ENCODE measurements around the gene ACP2. TPM values are rescaled to one million over a fixed set of nuclear protein-coding genes. Genes with fewer than 3 reads are reported as not detected.

The ACP2 gene, protein sequence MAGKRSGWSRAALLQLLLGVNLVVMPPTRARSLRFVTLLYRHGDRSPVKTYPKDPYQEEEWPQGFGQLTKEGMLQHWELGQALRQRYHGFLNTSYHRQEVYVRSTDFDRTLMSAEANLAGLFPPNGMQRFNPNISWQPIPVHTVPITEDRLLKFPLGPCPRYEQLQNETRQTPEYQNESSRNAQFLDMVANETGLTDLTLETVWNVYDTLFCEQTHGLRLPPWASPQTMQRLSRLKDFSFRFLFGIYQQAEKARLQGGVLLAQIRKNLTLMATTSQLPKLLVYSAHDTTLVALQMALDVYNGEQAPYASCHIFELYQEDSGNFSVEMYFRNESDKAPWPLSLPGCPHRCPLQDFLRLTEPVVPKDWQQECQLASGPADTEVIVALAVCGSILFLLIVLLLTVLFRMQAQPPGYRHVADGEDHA
- total RNA-seq = 1 to 10 TPM; 8.0 to 9.3 TPM

DNA sequence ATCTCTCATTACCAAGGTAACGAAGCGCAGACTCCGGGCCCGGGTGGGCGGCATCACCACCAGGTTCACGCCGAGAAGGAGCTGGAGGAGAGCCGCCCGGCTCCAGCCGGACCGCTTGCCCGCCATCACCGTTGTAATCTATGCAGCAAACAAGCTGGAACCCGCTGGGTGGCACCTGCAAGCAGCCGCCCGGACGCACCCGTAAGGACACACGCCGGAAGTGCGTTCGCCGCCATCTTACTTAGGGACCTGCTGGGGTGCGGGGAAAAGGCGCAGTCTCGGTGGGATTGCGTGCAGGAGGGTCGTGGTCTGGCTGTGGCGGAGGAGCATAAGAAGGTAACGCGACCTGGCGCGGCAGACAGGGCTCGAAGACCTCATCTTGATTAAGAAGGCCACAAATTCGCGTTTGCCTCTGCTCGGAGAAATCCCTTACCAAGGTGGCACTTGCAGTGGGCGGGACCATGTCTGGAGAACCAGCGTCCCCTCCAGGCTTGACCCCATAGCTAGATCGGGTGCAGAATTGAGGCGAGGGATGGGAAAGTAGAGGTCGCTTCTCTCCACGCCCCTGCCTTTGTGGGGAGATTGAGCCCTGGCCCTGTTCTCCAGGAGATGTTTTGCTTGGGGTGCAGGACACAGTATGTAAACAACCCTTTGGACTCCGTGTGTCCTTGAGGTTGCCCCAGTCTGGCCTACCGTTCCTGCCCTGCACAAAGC is at the start of gene ACP2:
Gene ACP2 (minus strand): TSS at position 151 of the 714 bp plus-strand sequence. CDS start 25 bp downstream, at position 126.
- CTCF ChIA-PET = interaction anchor here (0.6 to 3.1 kb wide), 14 partner anchors 10 to 331 kb away, joined by 3 to 23 read pairs (median 5); partner anchors contain the start of genes ARFGAP2 and NR1H3
- Mint-ChIP-seq H3K4me1 (ENCODE audit: low read depth) (peaks cover 24% of the 10 kb centered on the region), H3K9me3 (no peaks in the 10 kb centered on the region), H3K27me3 (ENCODE audit: low read depth) (no peaks in the 10 kb centered on the region), H3K4me3 (peak within 1 kb of the TSS; percentile 99), H3K36me3 (ENCODE audit: low read depth) (peaks cover 11% of the 10 kb centered on the region), H3K27ac (peak within 1 kb of the TSS; percentile 97)
- intact Hi-C loops (cut with micrococcal nuclease) = loop anchor here (1.0 kb wide), 6 partner anchors 20 to 313 kb away; partner anchors contain the start of genes CELF1, CSTPP1, DDB2 and SLC39A13
- DNase-seq = peak; percentile 94

DNA sequence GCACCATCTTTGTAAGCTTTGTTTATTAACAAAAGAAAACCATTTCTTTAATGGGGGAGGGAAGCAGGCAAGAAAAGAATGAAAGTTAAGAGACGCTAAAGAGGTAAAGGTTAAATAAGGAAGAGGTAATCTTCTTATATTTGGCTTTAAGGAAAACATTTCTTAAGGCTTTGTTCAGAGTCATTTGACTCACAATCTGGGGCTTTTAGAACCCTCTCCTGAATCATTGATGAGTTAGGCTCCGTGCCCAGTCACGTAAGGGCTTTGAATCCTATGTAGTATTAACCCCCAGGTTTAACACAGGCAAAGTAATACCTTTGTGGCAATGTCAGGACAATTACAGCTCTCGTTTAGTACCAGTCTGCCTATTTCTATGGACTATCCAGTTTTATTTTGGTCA is 47.4 kb upstream of the ACP2 start:
- no peak for DNase-seq
- peaks cover 1% of the 10 kb centered on the region for H3K9me3 Mint-ChIP-seq
- H3K4me1 Mint-ChIP-seq (ENCODE audit: low read depth) = no peaks in the 10 kb centered on the region
- no peaks in the 10 kb centered on the region for H3K27me3 Mint-ChIP-seq (ENCODE audit: low read depth)
- CTCF ChIA-PET = interaction anchor here (0.9 to 2.1 kb wide), 2 partner anchors 25 to 78 kb away, joined by 4 to 5 read pairs; no protein-coding TSS in a partner anchor
- H3K36me3 Mint-ChIP-seq (ENCODE audit: low read depth) = peaks cover 36% of the 10 kb centered on the region
- intact Hi-C loops (cut with micrococcal nuclease) = no loop called here
- no peak overlapping the region for H3K4me3 Mint-ChIP-seq
- no peak overlapping the region for H3K27ac Mint-ChIP-seq

DNA sequence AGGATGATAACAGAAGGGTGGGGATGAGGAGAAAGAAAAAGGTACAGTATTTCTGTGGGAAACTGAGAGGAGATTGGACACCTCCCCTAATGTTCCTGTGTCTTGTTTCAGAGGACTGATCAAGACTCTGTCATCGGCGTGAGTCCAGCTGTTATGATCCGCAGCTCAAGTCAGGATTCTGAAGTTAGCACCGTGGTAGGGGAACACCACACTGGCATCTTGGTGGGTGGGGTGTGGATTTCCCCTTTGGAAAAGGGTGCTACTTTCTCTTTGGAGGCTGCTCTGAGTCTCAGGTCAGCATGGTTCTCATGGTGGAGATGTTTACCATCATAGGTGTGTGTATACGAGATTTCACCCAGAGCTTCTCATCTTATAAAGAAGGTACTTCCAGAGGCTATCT is 46.8 kb upstream of the ACP2 start:
- intact Hi-C loops (cut with micrococcal nuclease) = no loop called here
- CTCF ChIA-PET = interaction anchor here (0.9 to 2.1 kb wide), 2 partner anchors 24 to 79 kb away, joined by 4 to 5 read pairs; no protein-coding TSS in a partner anchor

DNA sequence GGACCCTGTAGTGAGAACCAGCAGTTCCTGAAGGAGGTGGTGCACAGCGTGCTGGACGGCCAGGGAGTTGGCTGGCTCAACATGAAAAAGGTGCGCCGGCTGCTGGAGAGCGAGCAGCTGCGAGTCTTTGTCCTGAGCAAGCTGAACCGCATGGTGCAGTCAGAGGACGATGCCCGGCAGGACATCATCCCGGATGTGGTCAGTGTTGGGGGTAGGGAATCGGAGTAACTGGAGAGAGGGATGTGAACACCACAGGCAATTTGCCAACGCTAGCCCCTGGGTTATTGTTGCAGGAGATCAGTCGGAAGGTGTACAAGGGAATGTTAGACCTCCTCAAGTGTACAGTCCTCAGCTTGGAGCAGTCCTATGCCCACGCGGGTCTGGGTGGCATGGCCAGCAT is 41.2 kb upstream of the ACP2 start:
- Mint-ChIP-seq H3K27ac (no peak overlapping the region), H3K36me3 (ENCODE audit: low read depth) (peaks cover 17% of the 10 kb centered on the region), H3K4me1 (ENCODE audit: low read depth) (no peaks in the 10 kb centered on the region), H3K4me3 (no peak overlapping the region), H3K9me3 (no peaks in the 10 kb centered on the region), H3K27me3 (ENCODE audit: low read depth) (no peaks in the 10 kb centered on the region)
- DNase-seq = no peak
- CTCF ChIA-PET = interaction anchor here (1.7 kb wide), 1 partner anchor 9 kb away, joined by 4 read pairs; no protein-coding TSS in a partner anchor
- intact Hi-C loops (cut with micrococcal nuclease) = no loop called here

More for the DNA sequence above, 46.8 kb upstream of the ACP2 start:
- no peaks in the 10 kb centered on the region for H3K4me1 Mint-ChIP-seq (ENCODE audit: low read depth)
- peaks cover 32% of the 10 kb centered on the region for H3K36me3 Mint-ChIP-seq (ENCODE audit: low read depth)
- H3K4me3 Mint-ChIP-seq = no peak overlapping the region
- no peaks in the 10 kb centered on the region for H3K27me3 Mint-ChIP-seq (ENCODE audit: low read depth)
- DNase-seq = no peak
- H3K9me3 Mint-ChIP-seq = no peaks in the 10 kb centered on the region
- H3K27ac Mint-ChIP-seq = peak overlapping the region; percentile 28

DNA sequence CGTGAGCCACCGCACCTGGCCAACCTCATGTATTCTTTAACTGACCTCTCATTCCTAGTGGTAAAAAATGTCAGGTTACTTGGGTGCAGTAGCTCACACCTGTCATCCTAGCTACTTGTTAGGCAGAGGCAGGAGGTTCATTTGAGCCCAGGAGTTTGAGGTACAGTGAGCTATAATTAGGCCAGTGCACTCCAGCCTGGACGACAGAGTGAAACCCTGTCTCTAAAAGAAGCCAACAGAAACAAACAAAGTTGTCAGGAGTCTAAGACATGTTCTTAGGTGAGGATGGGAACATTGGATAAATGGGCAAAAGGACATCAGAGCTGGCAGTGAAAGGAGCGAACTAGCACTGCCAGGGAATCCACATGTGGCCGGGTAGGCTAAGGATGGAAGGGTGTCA is 39.5 kb upstream of the ACP2 start:
- Mint-ChIP-seq H3K27me3 (ENCODE audit: low read depth) (no peaks in the 10 kb centered on the region), H3K36me3 (ENCODE audit: low read depth) (peaks cover 24% of the 10 kb centered on the region), H3K4me1 (ENCODE audit: low read depth) (no peaks in the 10 kb centered on the region), H3K9me3 (no peaks in the 10 kb centered on the region), H3K27ac (no peak overlapping the region), H3K4me3 (no peak overlapping the region)
- DNase-seq = no peak
- intact Hi-C loops (cut with micrococcal nuclease) = no loop called here
- CTCF ChIA-PET = no interaction called here

DNA sequence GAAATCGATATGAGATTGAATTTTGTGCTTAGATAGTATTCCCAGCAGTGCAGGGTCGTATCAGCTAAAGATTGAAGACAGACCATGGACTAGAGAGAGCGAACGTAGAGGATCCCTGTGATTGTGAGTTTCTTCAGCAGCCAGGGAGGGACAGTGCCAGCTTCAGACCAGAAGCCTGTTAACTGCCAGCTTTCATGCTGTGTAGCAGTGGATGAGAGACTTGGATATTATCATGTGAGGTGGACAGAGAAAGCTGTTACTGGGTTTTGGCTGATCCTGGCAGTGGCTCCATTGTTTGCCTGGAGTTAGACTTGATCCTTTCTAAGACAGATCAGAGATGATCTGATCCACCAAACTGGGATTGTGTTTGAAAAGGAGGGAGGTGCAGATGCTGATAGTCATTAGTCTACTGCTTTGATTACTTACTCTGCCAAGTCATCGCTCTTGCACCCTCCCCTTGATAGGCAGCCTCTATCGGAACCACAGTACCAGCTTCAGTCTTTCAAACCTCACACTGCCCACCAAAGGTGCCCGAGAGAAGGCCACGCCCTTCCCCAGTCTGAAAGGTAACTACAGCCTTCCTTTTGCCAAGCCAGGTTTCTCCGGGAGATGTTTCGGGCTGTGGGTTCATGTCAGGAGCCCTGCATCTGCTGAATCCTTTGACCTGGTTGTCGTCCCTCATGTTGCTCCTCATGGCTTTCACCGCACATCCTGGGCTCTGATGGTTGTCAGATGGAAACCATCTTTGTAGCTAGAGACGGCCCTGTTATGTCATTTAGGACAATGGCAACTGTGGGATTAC is 37.6 kb upstream of the ACP2 start:
- CTCF ChIA-PET = no interaction called here
- no peaks in the 10 kb centered on the region for H3K9me3 Mint-ChIP-seq
- no peak overlapping the region for H3K4me3 Mint-ChIP-seq
- H3K36me3 Mint-ChIP-seq (ENCODE audit: low read depth) = peaks cover 31% of the 10 kb centered on the region
- no peak overlapping the region for H3K27ac Mint-ChIP-seq
- DNase-seq = no peak
- no peaks in the 10 kb centered on the region for H3K4me1 Mint-ChIP-seq (ENCODE audit: low read depth)
- H3K27me3 Mint-ChIP-seq (ENCODE audit: low read depth) = no peaks in the 10 kb centered on the region
- intact Hi-C loops (cut with micrococcal nuclease) = no loop called here

DNA sequence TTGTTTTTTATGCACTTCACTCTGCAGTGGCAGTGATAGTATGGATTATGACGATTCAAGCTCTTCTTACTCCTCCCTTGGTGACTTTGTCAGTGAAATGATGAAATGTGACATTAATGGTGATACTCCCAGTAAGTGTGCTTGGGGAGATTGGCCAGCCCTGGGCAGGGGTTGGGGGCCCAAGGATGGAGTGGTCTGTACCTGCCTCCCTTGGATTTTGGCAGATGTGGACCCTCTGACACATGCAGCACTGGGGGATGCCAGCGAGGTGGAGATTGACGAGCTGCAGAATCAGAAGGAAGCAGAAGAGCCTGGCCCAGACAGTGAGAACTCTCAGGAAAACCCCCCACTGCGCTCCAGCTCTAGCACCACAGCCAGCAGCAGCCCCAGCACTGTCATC is 35.5 kb upstream of the ACP2 start:
- no peak overlapping the region for H3K27ac Mint-ChIP-seq
- DNase-seq = no peak
- CTCF ChIA-PET = interaction anchor here (0.6 to 0.8 kb wide), 3 partner anchors 14 to 106 kb away, joined by 3 read pairs; no protein-coding TSS in a partner anchor

DNA sequence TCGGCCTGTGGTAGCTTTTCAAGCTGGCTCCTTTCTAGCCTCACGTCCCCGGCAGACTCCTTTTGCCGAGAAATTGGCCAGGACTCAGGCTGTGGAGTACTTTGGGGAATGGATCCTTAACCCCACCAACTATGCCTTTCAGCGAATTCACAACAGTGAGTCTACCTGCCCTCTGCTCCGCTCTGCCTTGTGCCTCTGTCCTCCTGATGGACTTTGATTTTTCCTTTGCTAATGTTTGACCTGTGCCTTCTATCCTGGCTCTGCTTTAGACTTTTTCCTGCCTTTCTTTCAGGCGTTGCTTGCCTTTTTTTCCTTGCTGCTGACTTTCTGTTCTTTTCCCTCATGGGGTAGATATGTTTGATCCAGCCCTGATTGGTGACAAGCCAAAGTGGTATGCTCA is 33.8 kb upstream of the ACP2 start:
- no peak overlapping the region for H3K27ac Mint-ChIP-seq
- no peaks in the 10 kb centered on the region for H3K4me1 Mint-ChIP-seq (ENCODE audit: low read depth)
- H3K36me3 Mint-ChIP-seq (ENCODE audit: low read depth) = peaks cover 27% of the 10 kb centered on the region
- DNase-seq = no peak
- no peaks in the 10 kb centered on the region for H3K9me3 Mint-ChIP-seq
- H3K27me3 Mint-ChIP-seq (ENCODE audit: low read depth) = no peaks in the 10 kb centered on the region
- CTCF ChIA-PET = no interaction called here
- intact Hi-C loops (cut with micrococcal nuclease) = no loop called here
- H3K4me3 Mint-ChIP-seq = no peak overlapping the region

More for the DNA sequence above, 35.5 kb upstream of the ACP2 start:
- no peaks in the 10 kb centered on the region for H3K27me3 Mint-ChIP-seq (ENCODE audit: low read depth)
- peaks cover 25% of the 10 kb centered on the region for H3K36me3 Mint-ChIP-seq (ENCODE audit: low read depth)
- no peaks in the 10 kb centered on the region for H3K9me3 Mint-ChIP-seq
- intact Hi-C loops (cut with micrococcal nuclease) = no loop called here
- H3K4me3 Mint-ChIP-seq = no peak overlapping the region
- H3K4me1 Mint-ChIP-seq (ENCODE audit: low read depth) = no peaks in the 10 kb centered on the region

DNA sequence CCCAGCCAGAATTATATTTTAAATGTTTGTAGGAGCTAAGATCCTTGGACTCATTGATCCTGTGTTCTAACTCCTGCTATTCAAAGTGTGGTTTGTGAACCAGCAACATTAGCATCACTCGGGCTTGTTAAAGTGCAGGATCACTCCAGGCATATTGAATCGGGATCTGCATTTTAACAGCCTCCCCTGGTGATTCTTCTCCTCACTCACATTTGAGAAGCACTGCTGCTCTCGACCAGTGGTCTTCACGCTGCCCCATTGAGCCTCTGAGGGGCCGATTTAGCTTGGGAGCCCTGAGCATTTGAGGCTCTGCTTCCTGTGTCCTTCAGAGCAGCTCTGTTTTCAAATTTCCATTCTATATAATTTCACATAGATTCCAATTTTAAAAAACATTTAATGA is 32.2 kb upstream of the ACP2 start:
- DNase-seq = no peak
- Mint-ChIP-seq H3K4me3 (no peak overlapping the region), H3K27me3 (ENCODE audit: low read depth) (no peaks in the 10 kb centered on the region), H3K36me3 (ENCODE audit: low read depth) (peaks cover 30% of the 10 kb centered on the region), H3K4me1 (ENCODE audit: low read depth) (no peaks in the 10 kb centered on the region), H3K27ac (no peak overlapping the region), H3K9me3 (no peaks in the 10 kb centered on the region)
- intact Hi-C loops (cut with micrococcal nuclease) = no loop called here
- CTCF ChIA-PET = interaction anchor here (0.9 to 1.3 kb wide), 2 partner anchors 9 to 21 kb away, joined by 4 read pairs; no protein-coding TSS in a partner anchor

DNA sequence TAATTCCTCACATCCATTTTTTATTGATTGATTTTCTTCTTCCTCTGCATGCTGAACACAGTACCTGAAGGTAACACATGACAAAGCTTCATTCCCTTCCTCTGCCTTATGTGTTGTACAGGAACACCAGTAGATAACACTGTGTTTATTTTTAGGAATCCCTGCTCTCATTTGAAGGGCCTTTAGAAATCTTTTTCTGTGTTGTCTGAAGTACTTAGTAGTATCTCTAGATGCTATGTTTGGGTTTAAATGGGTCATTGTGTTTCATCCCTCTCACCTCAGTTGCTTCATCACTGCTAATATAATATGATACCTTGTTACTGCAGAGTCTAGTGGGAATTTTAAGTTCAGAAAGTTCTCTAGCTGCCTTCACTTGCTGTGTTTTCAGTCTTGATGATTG is 31.5 kb upstream of the ACP2 start:
- Mint-ChIP-seq H3K36me3 (ENCODE audit: low read depth) (peaks cover 26% of the 10 kb centered on the region), H3K27me3 (ENCODE audit: low read depth) (no peaks in the 10 kb centered on the region), H3K4me3 (no peak overlapping the region), H3K4me1 (ENCODE audit: low read depth) (no peaks in the 10 kb centered on the region), H3K27ac (no peak overlapping the region), H3K9me3 (no peaks in the 10 kb centered on the region)
- CTCF ChIA-PET = interaction anchor here (0.7 to 1.3 kb wide), 2 partner anchors 10 to 295 kb away, joined by 3 to 4 read pairs; no protein-coding TSS in a partner anchor
- intact Hi-C loops (cut with micrococcal nuclease) = no loop called here
- no peak for DNase-seq

DNA sequence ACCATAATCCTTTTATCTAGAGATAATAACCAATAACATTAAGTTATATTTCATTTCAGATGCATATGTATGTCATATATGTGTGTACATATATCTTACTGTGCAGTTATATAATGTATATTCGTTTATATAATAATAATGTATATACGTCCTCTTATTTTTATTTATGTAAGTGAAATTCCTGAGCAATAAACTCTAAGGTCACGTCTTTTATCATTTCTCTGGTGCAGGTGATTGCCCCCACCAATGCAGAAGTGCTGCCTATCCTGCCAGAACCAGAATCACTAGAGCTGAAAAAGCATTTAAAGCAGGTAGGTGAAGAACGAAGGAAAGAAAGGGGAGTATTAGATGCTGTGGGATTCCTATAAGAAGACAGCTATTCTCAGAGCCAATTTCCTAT is 30.2 kb upstream of the ACP2 start:
- Mint-ChIP-seq H3K4me3 (no peak overlapping the region), H3K27ac (no peak overlapping the region), H3K27me3 (ENCODE audit: low read depth) (no peaks in the 10 kb centered on the region), H3K9me3 (no peaks in the 10 kb centered on the region), H3K4me1 (ENCODE audit: low read depth) (peaks cover 1% of the 10 kb centered on the region), H3K36me3 (ENCODE audit: low read depth) (peaks cover 17% of the 10 kb centered on the region)
- CTCF ChIA-PET = no interaction called here
- intact Hi-C loops (cut with micrococcal nuclease) = no loop called here
- DNase-seq = no peak

DNA sequence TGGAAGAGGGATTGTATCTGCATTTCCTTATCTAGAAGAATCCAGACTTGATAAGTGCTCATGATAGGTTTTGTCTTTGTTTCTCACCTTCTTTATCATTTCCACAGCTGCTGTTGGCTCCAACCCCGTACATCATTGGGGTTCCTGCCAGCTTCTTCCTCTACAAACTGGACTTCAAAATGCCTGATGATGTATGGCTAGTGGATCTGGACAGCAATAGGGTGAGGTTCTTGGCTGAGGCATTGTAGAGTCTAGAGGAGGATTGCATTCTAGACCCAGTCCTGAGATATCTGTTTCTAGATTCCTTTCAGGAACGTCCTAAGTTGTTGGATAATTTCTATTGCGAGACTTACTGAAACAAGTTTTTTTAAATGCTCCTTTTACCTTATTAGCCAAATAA is 29.4 kb upstream of the ACP2 start:
- intact Hi-C loops (cut with micrococcal nuclease) = no loop called here
- peaks cover 17% of the 10 kb centered on the region for H3K36me3 Mint-ChIP-seq (ENCODE audit: low read depth)

More for the DNA sequence above, 29.4 kb upstream of the ACP2 start:
- no peak for DNase-seq
- Mint-ChIP-seq H3K4me3 (no peak overlapping the region), H3K27me3 (ENCODE audit: low read depth) (no peaks in the 10 kb centered on the region), H3K4me1 (ENCODE audit: low read depth) (peaks cover 2% of the 10 kb centered on the region), H3K9me3 (no peaks in the 10 kb centered on the region), H3K27ac (no peak overlapping the region)
- CTCF ChIA-PET = no interaction called here
